ENCODE measurements around the gene ENDOV.

ENDOV gene

DNA sequence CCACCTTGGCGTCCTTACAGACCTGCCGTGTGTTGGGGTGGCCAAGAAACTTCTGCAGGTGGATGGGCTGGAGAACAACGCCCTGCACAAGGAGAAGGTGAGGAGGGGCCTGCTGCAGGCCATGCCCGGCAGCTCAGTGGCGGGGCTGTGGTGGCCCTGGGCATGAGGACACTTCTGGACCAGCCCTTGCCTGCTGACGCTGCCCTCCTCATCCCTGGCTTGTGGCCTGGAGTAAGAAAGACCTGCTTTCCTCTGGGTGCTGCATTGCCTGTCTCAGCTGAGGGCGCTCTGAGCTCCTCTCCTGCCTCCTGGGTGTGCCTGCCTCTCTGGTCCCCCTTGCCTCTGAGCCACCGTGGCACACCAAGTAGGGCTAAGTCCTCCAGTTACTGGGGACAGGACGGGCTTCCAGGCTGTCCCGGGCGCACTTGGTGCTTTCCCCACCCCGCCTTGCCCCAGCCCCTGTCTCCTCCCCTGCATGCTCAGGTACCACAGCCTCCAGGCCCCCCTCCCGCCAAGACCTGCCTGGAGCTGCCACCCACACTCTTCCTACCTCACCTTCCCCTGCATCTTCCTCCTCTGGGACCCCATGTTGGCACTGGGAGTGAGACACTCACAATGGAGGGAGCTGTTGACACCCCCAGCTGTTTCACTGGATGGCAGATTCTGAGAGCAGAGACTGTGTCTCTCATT lies 8.7 kb downstream of the ENDOV start:
- Histone ChIP-seq H3K27me3 (ENCODE audit: control insufficient read depth, insufficient read depth, low read length, poor library complexity, severe bottlenecking) (no peaks in the 10 kb centered on the region), H3K36me3 (ENCODE audit: control insufficient read depth, insufficient read depth, low read length) (no peaks in the 10 kb centered on the region), H3K4me3 (ENCODE audit: insufficient read depth, low read depth, low read length) (no peak overlapping the region), H3K4me1 (ENCODE audit: control insufficient read depth, insufficient read depth, low read length) (peaks cover 8% of the 10 kb centered on the region), H3K27ac (ENCODE audit: insufficient read depth, low read depth, low read length, poor library complexity, severe bottlenecking) (no peak overlapping the region), H3K9me3 (ENCODE audit: control insufficient read depth, low read length) (no peaks in the 10 kb centered on the region)
- WGBS, 2 experiments = 87 to 90% methylated on average over 13 of the region's 13 CpGs

DNA sequence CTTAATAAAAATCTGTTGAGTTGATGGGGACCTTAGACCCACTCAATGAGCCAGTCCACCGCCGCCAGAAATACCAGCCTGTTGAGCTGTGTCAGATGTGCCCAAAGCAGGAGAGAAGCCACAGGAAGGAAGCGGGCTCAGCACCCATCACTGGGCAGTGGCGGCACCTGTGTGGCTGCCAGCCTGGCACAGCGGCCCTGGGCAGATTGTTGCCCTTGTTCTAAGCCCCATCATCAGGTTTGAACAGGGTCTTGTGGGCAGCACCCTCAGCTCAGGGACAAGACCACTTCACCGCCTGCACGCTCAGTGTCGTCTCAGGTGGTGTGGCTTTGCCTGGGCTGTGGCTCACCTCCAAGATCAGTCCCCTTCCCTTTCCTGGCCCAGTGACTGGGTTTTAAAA lies 9.3 kb downstream of the ENDOV start:
- Histone ChIP-seq H3K27me3 (ENCODE audit: control insufficient read depth, insufficient read depth, low read length, poor library complexity, severe bottlenecking) (no peaks in the 10 kb centered on the region), H3K4me1 (ENCODE audit: control insufficient read depth, insufficient read depth, low read length) (peaks cover 8% of the 10 kb centered on the region), H3K36me3 (ENCODE audit: control insufficient read depth, insufficient read depth, low read length) (no peaks in the 10 kb centered on the region), H3K9me3 (ENCODE audit: control insufficient read depth, low read length) (no peaks in the 10 kb centered on the region), H3K4me3 (ENCODE audit: insufficient read depth, low read depth, low read length) (no peak overlapping the region), H3K27ac (ENCODE audit: insufficient read depth, low read depth, low read length, poor library complexity, severe bottlenecking) (no peak overlapping the region)
- WGBS, 2 experiments = 94 to 95% methylated on average over 8 of the region's 8 CpGs

DNA sequence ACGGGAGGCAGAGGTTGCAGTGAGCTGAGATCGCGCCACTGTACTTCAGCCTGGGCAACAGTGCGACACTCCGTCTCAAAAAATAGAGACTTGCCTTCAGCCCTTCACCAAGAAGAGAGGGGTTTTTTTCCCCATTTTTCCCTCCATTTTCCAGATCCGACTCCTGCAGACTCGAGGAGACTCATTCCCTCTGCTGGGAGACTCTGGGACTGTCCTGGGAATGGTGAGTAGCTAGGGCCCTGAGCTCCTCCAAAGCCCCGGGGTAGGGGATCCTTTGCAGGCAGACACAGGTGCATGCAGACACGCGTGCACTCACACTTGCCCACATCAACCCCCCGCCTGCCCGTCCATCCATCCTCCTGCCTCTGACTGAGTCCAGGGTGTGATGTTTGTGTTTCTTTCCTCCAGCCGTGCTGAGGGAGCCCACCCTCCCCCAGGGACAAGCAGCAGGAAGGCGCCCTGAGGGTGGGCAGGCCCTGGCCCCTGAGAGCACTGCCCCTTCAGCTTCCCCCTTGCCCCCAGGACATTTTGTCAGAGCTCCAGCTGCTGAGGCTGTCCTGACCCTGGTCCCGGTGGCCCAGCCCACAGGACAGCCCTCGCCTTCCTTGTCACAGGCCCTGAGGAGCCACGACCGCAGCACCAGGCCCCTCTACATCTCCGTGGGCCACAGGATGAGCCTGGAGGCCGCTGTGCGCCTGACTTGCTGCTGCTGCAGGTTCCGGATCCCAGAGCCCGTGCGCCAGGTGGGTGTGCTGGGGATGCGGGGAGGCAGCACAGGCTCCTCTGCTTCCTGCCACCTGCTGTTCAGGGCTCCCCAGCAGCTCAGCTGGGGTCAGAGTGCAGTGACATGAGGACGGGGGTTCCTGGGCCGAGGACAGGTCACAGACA lies 10.2 kb downstream of the ENDOV start:
- WGBS, 2 experiments = 88 to 89% methylated on average over 27 of the region's 27 CpGs

DNA sequence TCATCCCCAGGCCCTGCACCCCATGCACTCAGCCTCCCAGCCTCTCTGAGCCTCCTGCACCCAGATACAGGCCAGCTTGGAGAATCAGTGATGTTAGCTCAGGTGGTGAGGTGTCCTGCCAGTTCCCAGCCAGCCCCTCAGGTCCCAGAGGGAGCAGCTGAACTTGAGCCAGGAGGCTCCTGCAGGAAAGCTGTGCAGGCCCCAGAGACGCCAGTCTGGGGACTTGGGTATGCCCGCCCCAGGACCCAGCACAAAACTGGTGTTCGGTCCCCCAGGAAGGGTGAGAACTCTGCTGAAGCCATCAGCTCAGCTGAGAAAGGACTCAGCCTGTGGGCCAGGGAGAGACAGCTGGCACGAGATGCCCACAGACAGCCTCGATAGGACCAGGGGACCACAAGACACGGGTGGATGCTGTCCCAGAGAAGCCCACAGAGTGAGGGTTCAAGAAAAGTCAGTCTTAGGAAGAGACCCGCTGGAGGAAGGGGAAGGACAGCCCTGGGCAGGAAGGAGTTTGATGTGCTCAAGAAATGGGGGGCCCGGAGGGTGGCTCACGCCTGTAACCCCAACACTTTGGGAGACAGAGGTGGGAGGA lies 11.0 kb downstream of the ENDOV start:
- Histone ChIP-seq H3K27ac (ENCODE audit: insufficient read depth, low read depth, low read length, poor library complexity, severe bottlenecking) (no peak overlapping the region), H3K4me1 (ENCODE audit: control insufficient read depth, insufficient read depth, low read length) (peaks cover 11% of the 10 kb centered on the region), H3K36me3 (ENCODE audit: control insufficient read depth, insufficient read depth, low read length) (no peaks in the 10 kb centered on the region), H3K27me3 (ENCODE audit: control insufficient read depth, insufficient read depth, low read length, poor library complexity, severe bottlenecking) (no peaks in the 10 kb centered on the region), H3K9me3 (ENCODE audit: control insufficient read depth, low read length) (no peaks in the 10 kb centered on the region), H3K4me3 (ENCODE audit: insufficient read depth, low read depth, low read length) (no peak overlapping the region)
- WGBS, 2 experiments = 91 to 93% methylated on average over 9 of the region's 9 CpGs

More for the DNA sequence above, 10.2 kb downstream of the ENDOV start:
- Histone ChIP-seq H3K27ac (ENCODE audit: insufficient read depth, low read depth, low read length, poor library complexity, severe bottlenecking) (no peak overlapping the region), H3K4me1 (ENCODE audit: control insufficient read depth, insufficient read depth, low read length) (peaks cover 8% of the 10 kb centered on the region), H3K9me3 (ENCODE audit: control insufficient read depth, low read length) (no peaks in the 10 kb centered on the region), H3K36me3 (ENCODE audit: control insufficient read depth, insufficient read depth, low read length) (no peaks in the 10 kb centered on the region), H3K27me3 (ENCODE audit: control insufficient read depth, insufficient read depth, low read length, poor library complexity, severe bottlenecking) (no peaks in the 10 kb centered on the region), H3K4me3 (ENCODE audit: insufficient read depth, low read depth, low read length) (no peak overlapping the region)

DNA sequence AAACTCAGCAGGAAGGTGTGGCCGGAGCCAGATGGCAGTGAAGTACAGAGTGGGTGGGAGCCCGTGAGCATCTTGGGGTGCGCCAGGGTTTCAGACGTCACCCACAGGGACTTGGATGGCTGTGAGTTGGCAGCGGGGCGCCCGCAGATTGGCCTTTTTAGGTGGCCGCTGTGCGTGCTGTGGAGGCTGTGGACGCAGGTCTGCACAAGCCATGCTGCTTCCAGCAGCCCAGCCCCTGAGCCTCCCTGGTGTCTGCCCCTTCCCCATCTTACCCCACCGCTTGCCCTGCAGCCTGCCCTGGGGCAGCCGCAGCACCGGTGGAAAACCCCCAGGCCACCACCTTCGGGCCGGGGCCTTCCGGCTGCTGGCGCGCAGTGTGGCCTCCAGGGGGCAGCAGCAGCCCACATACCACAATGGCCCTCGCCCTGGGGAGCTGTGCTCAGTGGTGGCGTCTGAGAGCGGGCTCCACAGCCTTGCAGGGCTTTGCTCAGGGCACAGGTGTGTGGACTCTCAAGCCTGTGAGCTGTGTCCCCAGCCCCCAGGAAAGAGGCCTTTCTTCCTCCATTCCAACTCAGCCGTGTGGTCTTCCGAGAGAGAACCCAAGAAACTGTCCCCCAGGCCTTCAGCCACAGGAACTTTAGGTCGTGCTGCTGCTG lies 11.8 kb downstream of the ENDOV start:
- Histone ChIP-seq H3K36me3 (ENCODE audit: control insufficient read depth, insufficient read depth, low read length) (no peaks in the 10 kb centered on the region), H3K27ac (ENCODE audit: insufficient read depth, low read depth, low read length, poor library complexity, severe bottlenecking) (no peak overlapping the region), H3K4me1 (ENCODE audit: control insufficient read depth, insufficient read depth, low read length) (peaks cover 11% of the 10 kb centered on the region), H3K4me3 (ENCODE audit: insufficient read depth, low read depth, low read length) (no peak overlapping the region), H3K9me3 (ENCODE audit: control insufficient read depth, low read length) (no peaks in the 10 kb centered on the region), H3K27me3 (ENCODE audit: control insufficient read depth, insufficient read depth, low read length, poor library complexity, severe bottlenecking) (no peaks in the 10 kb centered on the region)
- WGBS, 2 experiments = 47% methylated on average over 24 of the region's 24 CpGs

DNA sequence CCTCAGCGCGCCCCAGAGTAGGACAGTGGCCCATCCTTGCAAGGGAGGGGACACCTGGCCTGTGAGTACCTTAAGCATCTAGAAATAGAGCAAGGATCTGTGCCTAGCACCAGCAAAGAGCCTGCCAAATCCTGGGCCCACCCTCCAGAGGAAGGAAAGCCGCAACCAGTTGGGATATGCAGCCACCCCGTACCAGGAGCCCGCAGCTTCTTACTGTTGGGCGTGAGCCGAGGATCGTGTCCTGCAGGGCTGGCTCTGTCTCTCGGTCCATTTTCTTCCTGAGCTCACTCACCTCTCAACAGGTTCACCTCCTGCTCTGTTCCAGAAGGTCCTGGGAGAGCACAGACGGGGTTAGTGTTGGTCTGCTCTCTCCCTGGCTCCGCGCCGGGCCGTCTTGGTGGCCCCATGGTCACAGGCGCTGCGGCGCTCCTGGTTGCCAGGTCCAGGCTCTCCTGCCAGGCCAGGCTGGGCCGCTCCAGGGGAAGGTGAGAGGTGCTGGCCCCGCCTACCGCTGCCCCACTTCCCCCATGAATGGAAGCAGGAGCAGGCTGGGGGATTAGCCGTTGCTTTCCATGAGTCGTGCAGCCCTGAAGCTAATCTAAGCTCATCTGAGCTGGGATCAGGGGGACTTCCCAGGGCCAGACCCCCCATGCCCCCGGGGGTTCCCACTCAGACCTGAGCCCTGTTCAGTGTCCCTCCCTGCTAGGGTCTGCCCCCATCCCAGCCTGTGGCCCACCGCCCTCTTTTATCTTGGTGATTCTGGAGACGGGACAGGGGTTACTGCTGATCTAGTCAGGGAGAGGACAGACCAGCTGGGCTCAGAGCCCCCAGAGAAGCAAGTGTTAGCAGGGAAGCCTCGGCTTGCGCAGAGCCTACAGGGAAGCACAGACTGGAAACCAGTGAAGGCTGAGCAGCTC lies 12.7 kb downstream of the ENDOV start:
- no peak overlapping the region for H3K27ac ChIP-seq (ENCODE audit: insufficient read depth, low read depth, low read length, poor library complexity, severe bottlenecking)
- no peaks in the 10 kb centered on the region for H3K27me3 ChIP-seq (ENCODE audit: control insufficient read depth, insufficient read depth, low read length, poor library complexity, severe bottlenecking)
- no peaks in the 10 kb centered on the region for H3K9me3 ChIP-seq (ENCODE audit: control insufficient read depth, low read length)
- peaks cover 11% of the 10 kb centered on the region for H3K4me1 ChIP-seq (ENCODE audit: control insufficient read depth, insufficient read depth, low read length)
- 84 to 86% methylated on average over 27 of the region's 27 CpGs for WGBS, 2 experiments
- no peaks in the 10 kb centered on the region for H3K36me3 ChIP-seq (ENCODE audit: control insufficient read depth, insufficient read depth, low read length)
- no peak overlapping the region for H3K4me3 ChIP-seq (ENCODE audit: insufficient read depth, low read depth, low read length)

DNA sequence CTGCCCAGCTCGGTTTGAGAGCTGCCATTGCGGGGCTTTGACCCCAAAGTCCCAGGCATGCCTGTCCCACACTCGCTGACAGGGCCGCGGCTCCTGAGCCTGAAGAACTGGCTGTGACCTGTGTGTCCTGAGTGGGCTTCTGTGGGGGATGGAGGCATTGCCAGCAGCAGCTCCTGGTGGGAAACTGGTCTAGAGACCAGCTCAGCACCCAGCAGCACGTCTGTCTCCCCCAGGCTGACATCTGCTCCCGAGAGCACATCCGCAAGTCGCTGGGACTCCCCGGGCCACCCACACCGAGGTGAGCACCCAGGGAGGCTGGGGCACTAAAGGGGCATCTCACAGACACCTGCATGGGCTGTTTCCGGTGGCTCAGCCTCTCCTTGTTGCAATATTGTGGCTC lies 13.4 kb downstream of the ENDOV start:
- WGBS, 2 experiments = 92 to 95% methylated on average over 12 of the region's 12 CpGs
- Histone ChIP-seq H3K27me3 (ENCODE audit: control insufficient read depth, insufficient read depth, low read length, poor library complexity, severe bottlenecking) (no peaks in the 10 kb centered on the region), H3K36me3 (ENCODE audit: control insufficient read depth, insufficient read depth, low read length) (no peaks in the 10 kb centered on the region), H3K9me3 (ENCODE audit: control insufficient read depth, low read length) (no peaks in the 10 kb centered on the region), H3K4me1 (ENCODE audit: control insufficient read depth, insufficient read depth, low read length) (peaks cover 11% of the 10 kb centered on the region), H3K27ac (ENCODE audit: insufficient read depth, low read depth, low read length, poor library complexity, severe bottlenecking) (no peak overlapping the region), H3K4me3 (ENCODE audit: insufficient read depth, low read depth, low read length) (no peak overlapping the region)

DNA sequence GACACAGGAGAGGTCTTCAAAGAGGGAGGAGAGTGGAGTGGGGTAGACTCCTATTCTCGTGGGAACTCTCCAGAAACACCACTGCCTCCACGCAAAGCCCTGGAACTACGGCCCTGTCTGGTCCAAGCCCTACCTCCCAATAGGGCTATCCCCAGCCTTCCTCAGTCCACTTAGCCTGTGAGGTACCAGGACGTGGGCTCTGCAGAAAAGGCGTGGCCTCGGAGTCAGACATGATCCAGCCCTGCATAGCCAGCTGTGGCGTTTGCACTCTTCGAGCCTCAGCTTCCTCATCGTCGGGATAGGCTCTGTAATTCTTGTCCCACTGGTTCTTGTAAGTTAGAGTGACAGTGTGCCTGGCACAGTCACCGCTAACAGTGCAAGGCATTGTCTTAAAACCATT lies 13.8 kb downstream of the ENDOV start:
- Histone ChIP-seq H3K27ac (ENCODE audit: insufficient read depth, low read depth, low read length, poor library complexity, severe bottlenecking) (no peak overlapping the region), H3K4me1 (ENCODE audit: control insufficient read depth, insufficient read depth, low read length) (peaks cover 11% of the 10 kb centered on the region), H3K9me3 (ENCODE audit: control insufficient read depth, low read length) (no peaks in the 10 kb centered on the region), H3K36me3 (ENCODE audit: control insufficient read depth, insufficient read depth, low read length) (no peaks in the 10 kb centered on the region), H3K27me3 (ENCODE audit: control insufficient read depth, insufficient read depth, low read length, poor library complexity, severe bottlenecking) (no peaks in the 10 kb centered on the region), H3K4me3 (ENCODE audit: insufficient read depth, low read depth, low read length) (no peak overlapping the region)
- WGBS, 2 experiments = 92 to 94% methylated on average over 11 of the region's 11 CpGs

DNA sequence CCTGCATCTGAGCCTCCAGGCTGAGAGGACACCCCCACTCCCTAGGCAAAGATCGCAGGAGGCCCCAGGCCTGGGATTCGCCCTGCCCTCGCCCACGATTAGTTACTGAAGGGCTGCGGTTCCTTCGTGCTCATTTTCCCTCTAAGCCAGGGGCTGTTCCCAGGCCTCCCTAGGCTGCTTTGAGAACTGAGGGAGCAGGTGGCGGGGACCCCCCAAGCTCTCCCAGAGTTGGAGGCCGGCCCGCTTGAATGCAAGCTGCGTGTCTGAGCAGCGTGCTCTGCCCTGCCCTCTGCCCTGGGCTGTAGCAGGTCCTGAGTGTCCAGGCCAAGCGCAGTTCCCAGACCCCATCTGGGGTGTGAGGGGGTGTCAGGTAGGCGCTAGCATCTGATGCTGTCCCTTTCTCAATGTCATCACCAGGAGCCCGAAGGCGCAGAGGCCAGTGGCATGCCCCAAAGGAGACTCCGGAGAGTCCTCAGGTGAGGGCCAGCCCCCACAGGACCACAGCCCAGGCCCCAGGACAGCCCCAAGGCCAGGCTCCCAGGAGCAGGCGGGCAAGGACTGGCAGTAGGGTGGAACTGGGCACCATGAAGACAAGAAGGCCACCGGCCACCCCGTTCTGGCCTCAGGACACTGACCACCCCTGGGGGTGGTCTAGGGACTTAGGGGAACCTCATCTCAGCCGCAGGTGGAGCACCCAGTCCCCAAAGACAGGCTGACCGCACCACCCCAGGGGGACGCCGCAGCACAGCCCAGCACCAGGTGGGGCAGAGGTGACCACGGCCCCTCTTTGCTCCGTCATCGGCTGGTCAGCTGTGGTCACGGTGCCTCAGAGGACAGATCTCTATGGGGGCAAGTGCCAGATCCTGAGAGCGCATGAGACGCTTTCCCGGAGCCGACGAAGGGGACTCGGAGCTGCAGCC lies 14.6 kb downstream of the ENDOV start:
- WGBS, 2 experiments = 94 to 95% methylated on average over 33 of the region's 33 CpGs
- H3K27me3 ChIP-seq (ENCODE audit: control insufficient read depth, insufficient read depth, low read length, poor library complexity, severe bottlenecking) = no peaks in the 10 kb centered on the region
- peaks cover 11% of the 10 kb centered on the region for H3K4me1 ChIP-seq (ENCODE audit: control insufficient read depth, insufficient read depth, low read length)
- no peak overlapping the region for H3K27ac ChIP-seq (ENCODE audit: insufficient read depth, low read depth, low read length, poor library complexity, severe bottlenecking)
- H3K9me3 ChIP-seq (ENCODE audit: control insufficient read depth, low read length) = no peaks in the 10 kb centered on the region
- no peak overlapping the region for H3K4me3 ChIP-seq (ENCODE audit: insufficient read depth, low read depth, low read length)
- no peaks in the 10 kb centered on the region for H3K36me3 ChIP-seq (ENCODE audit: control insufficient read depth, insufficient read depth, low read length)
